PC-3 (cell line): ENCODE measurements around the gene ZMIZ1. TPM values are rescaled to one million over a fixed set of nuclear protein-coding genes. Genes with fewer than 3 reads are reported as not detected.

Experiments used
- ATAC-seq: fragments of 200-7000 bp; cut with Tn5 transposase; 2 replicates; pipeline ENCODE4 v1.9.1; 2020; ENCODE audit warnings: mild to moderate bottlenecking, moderate library complexity
- BruUV-seq: library from RNA; stranded (reverse); fragments of 400-500 nt; replicated peaks from 2 replicates; lab custom pipeline; 2021; lab: Mats Ljungman, UMichigan
- CTCF ChIA-PET: fragments of 300-600 bp; sonication (Branson Sonifier 250); formaldehyde crosslinking; loops from one replicate; lab custom pipeline; 2022; ENCODE audit warnings: antibody characterized with exemption; lab: Charles Lee
- POLR2A ChIA-PET: fragments of 300-600 bp; sonication (Branson Sonifier 250); formaldehyde crosslinking; loops from one replicate; lab custom pipeline; 2022; ENCODE audit warnings: antibody characterized with exemption; ENCODE audit not compliant: unreplicated experiment; lab: Charles Lee
- DNase-seq: peaks from one replicate; pipeline ENCODE4 v3.0.0-alpha.2; 2015
- H2AFZ ChIP-seq: fragments of 300-600 bp; sonication (generic); 2 replicates; pipeline ENCODE4 v1.6.0; 2016; ENCODE audit warnings: antibody characterized with exemption, low read length
- H3F3A ChIP-seq: fragments of 300-600 bp; sonication (generic); one replicate; pipeline ENCODE4 v1.6.0; 2017; ENCODE audit warnings: antibody characterized with exemption, low read length, control low read depth, mild to moderate bottlenecking; ENCODE audit not compliant: unreplicated experiment
- H3K27ac ChIP-seq: fragments of 300-600 bp; sonication (generic); 2 replicates; pipeline ENCODE4 v1.5.1; 2016; ENCODE audit warnings: mild to moderate bottlenecking, low read length
- H3K27me3 ChIP-seq: fragments of 300-600 bp; sonication (generic); 2 replicates; pipeline ENCODE4 v1.6.1; 2016; ENCODE audit warnings: low read length, mixed read lengths
- H3K36me3 ChIP-seq: fragments of 300-600 bp; sonication (generic); 2 replicates; pipeline ENCODE4 v1.6.1; 2016; ENCODE audit warnings: low read depth, mixed run types, low read length, mixed read lengths
- H3K4me1 ChIP-seq: fragments of 300-600 bp; sonication (generic); 2 replicates; pipeline ENCODE4 v1.5.1; 2016; ENCODE audit warnings: low read length; ENCODE audit not compliant: insufficient read depth
- H3K4me2 ChIP-seq: fragments of 300-600 bp; sonication (generic); 2 replicates; pipeline ENCODE4 v1.6.0; 2016; ENCODE audit warnings: low read length
- H3K4me3 ChIP-seq: fragments of 300-600 bp; sonication (generic); 2 replicates; pipeline ENCODE4 v1.5.1; 2016; ENCODE audit warnings: mild to moderate bottlenecking, low read length, mixed read lengths
- H3K79me2 ChIP-seq: fragments of 300-600 bp; sonication (generic); 2 replicates; pipeline ENCODE4 v1.6.1; 2017; ENCODE audit warnings: low read length, mixed read lengths
- H3K9ac ChIP-seq: fragments of 300-600 bp; sonication (generic); 2 replicates; pipeline ENCODE4 v1.6.0; 2016; ENCODE audit warnings: mild to moderate bottlenecking, low read length
- H3K9me2 ChIP-seq: fragments of 300-600 bp; sonication (generic); replicated peaks from 2 replicates; pipeline ENCODE4 v1.6.1; 2016; ENCODE audit warnings: mixed run types, low read length, mixed read lengths
- H3K9me3 ChIP-seq: fragments of 300-600 bp; sonication (generic); 2 replicates; pipeline ENCODE4 v1.6.1; 2016; ENCODE audit warnings: low read length, mixed read lengths
- H4K20me1 ChIP-seq: fragments of 300-600 bp; sonication (generic); 2 replicates; pipeline ENCODE4 v1.6.1; 2016; ENCODE audit warnings: low read length, mixed read lengths
- CTCF ChIP-seq: fragments of 300-600 bp; sonication (generic); conservative IDR thresholded peaks from 2 replicates; pipeline ENCODE4 v1.5.1; 2017; ENCODE audit warnings: antibody characterized with exemption, low read depth, mild to moderate bottlenecking, low read length
- EZH2 ChIP-seq: fragments of 300-600 bp; sonication (generic); IDR thresholded peaks from one replicate; pipeline ENCODE4 v1.6.1; 2017; ENCODE audit warnings: antibody characterized with exemption, mild to moderate bottlenecking, low read length; ENCODE audit not compliant: unreplicated experiment
- EZH2phosphoT487 ChIP-seq: fragments of 300-600 bp; sonication (generic); IDR thresholded peaks from 2 replicates; pipeline ENCODE4 v1.6.1; 2018; ENCODE audit warnings: mild to moderate bottlenecking, antibody characterized with exemption, low read length, borderline replicate concordance
- intact Hi-C: fragments of 100-400 bp; cut with micrococcal nuclease; formaldehyde crosslinking; loops from 2 replicates; pipeline ENCODE4 v1.9.0; 2023
- total RNA-seq: library from RNA; depleted of rRNA; stranded (reverse); fragments of >200 nt; gene quantifications from 2 replicates; pipeline ENCODE4 v1.2.3, GENCODE V29; 2014

The ZMIZ1 gene
- total RNA-seq, 1 experiment from 2014 or later, result 55.4 TPM

- Histone ChIP-seq H3K9ac (no peak overlapping the region), H3K4me3 (no peak overlapping the region), H3K9me3 (no peaks in the 10 kb centered on the region), H4K20me1 (no peaks in the 10 kb centered on the region), H3K27me3 (no peaks in the 10 kb centered on the region), H3K79me2 (peaks cover 5% of the 10 kb centered on the region), H3K4me1 (peaks cover 32% of the 10 kb centered on the region), H3K4me2 (no peak overlapping the region), H3F3A (no peaks in the 10 kb centered on the region), H2AFZ (no peak overlapping the region), H3K36me3 (peaks cover 9% of the 10 kb centered on the region; the same call in 1 of the 2 replicates), H3K9me2 (no peaks in the 10 kb centered on the region), H3K27ac (no peak overlapping the region)
- BruUV-seq, result no TSS peak
- TF ChIP-seq EZH2phosphoT487 (no peak), EZH2 (no peak), CTCF (no peak)
- POLR2A ChIA-PET, result interaction anchor here (0.6 kb wide), 3 partner anchors 19 to 193 kb away, joined by 3 to 8 read pairs (median 4); no protein-coding TSS in a partner anchor
- ATAC-seq (no peak), DNase-seq (no peak)
- intact Hi-C loops, result no loop called here
- CTCF ChIA-PET, result no interaction called here
Measured at GRCh38 chr10:79260811-79261740, 192.3 kb downstream of the ZMIZ1 start.

GRCh38 chr10:79262131-79262530 lies 193.4 kb downstream of the ZMIZ1 start:
- Histone ChIP-seq H3K9ac (no peak overlapping the region), H3K4me3 (no peak overlapping the region), H3K4me2 (no peak overlapping the region), H3K36me3 (peaks cover 7% of the 10 kb centered on the region; the same call in 1 of the 2 replicates), H3K27me3 (no peaks in the 10 kb centered on the region), H4K20me1 (no peaks in the 10 kb centered on the region), H3K9me2 (no peaks in the 10 kb centered on the region), H3K79me2 (peaks cover 7% of the 10 kb centered on the region), H3K27ac (no peak overlapping the region), H3F3A (no peaks in the 10 kb centered on the region), H3K9me3 (no peaks in the 10 kb centered on the region), H2AFZ (no peak overlapping the region), H3K4me1 (peaks cover 43% of the 10 kb centered on the region)
- ChIA-PET CTCF (no interaction called here), POLR2A (interaction anchor here (0.6 kb wide), 2 partner anchors 69 to 192 kb away, joined by 3 to 4 read pairs; no protein-coding TSS in a partner anchor)
- DNase-seq (no peak), ATAC-seq (no peak)
- TF ChIP-seq EZH2 (no peak), CTCF (no peak), EZH2phosphoT487 (no peak)
- intact Hi-C loops, result no loop called here
- no TSS peak for BruUV-seq
